Activated CD8-positive, alpha-beta T cell treated with anti-CD3 and anti-CD28 coated beads, Interleukin-2, amount 10 ng/mL, durations not matched to agents 7 days and 5 days (primary cell): Measurements from ENCODE around the gene ERVMER34-1. TPM values are rescaled to one million over a fixed set of nuclear protein-coding genes. Genes with fewer than 3 reads are reported as not detected.
A peak's percentile ranks its signal among the peaks of the same experiment; 100 is the strongest.

Experiments
- ATAC-seq: fragments of 150-1000 bp; cut with Tn5 transposase; one replicate; pipeline ENCODE4 v1.10.0; 2021; ENCODE audit warnings: moderate library complexity
- CTCF ChIA-PET: fragments of 350-600 bp; sonication (Branson Sonifier 250); formaldehyde crosslinking; loops from one replicate; lab custom pipeline; 2021; ENCODE audit warnings: antibody characterized with exemption; lab: Charles Lee
- POLR2A ChIA-PET: fragments of 350-600 bp; sonication (Branson Sonifier 250); formaldehyde crosslinking; loops from one replicate; lab custom pipeline; 2021; ENCODE audit warnings: antibody characterized with exemption; lab: Charles Lee
- DNase-seq: peaks from one replicate; pipeline ENCODE4 v3.0.0-alpha.2; 2020
- H3K27ac Mint-ChIP-seq: one replicate; pipeline ENCODE4 v1.8.0; 2021; ENCODE audit warnings: mild to moderate bottlenecking, mixed read lengths
- H3K27me3 Mint-ChIP-seq: one replicate; pipeline ENCODE4 v1.8.0; 2021; ENCODE audit warnings: low read depth, mixed read lengths
- H3K36me3 Mint-ChIP-seq: one replicate; pipeline ENCODE4 v1.8.0; 2021; ENCODE audit warnings: low read depth, mixed read lengths
- H3K4me1 Mint-ChIP-seq: one replicate; pipeline ENCODE4 v1.8.0; 2021; ENCODE audit warnings: low read depth, mixed read lengths
- H3K4me3 Mint-ChIP-seq: one replicate; pipeline ENCODE4 v1.8.0; 2021; ENCODE audit warnings: mild to moderate bottlenecking, mixed read lengths
- H3K9me3 Mint-ChIP-seq: one replicate; pipeline ENCODE4 v1.8.0; 2022; ENCODE audit warnings: mixed read lengths; ENCODE audit not compliant: insufficient read depth
- total RNA-seq, 2 experiments: library from RNA; stranded (reverse); gene quantifications; one replicate each; pipeline ENCODE4 v1.2.3, GENCODE V29; 2021

Gene ERVMER34-1
- total RNA-seq, 2 experiments from 2014 or later = not detected

- Mint-ChIP-seq H3K27ac (no peak overlapping the region), H3K4me3 (peak overlapping the region; percentile 48), H3K27me3 (peaks cover 46% of the 10 kb centered on the region), H3K36me3 (no peaks in the 10 kb centered on the region), H3K4me1 (peaks cover 7% of the 10 kb centered on the region), H3K9me3 (no peaks in the 10 kb centered on the region)
- DNase-seq (no peak), ATAC-seq (no peak)
- CTCF ChIA-PET = no interaction called here
- POLR2A ChIA-PET = no interaction called here
Observed at GRCh38 chr4:52751487-52751911, 274 bp upstream of the ERVMER34-1 start.

GRCh38 chr4:52750213-52750612 is 1.0 kb downstream of the ERVMER34-1 start:
- Mint-ChIP-seq H3K36me3 (no peaks in the 10 kb centered on the region), H3K4me3 (no peak overlapping the region), H3K4me1 (peaks cover 7% of the 10 kb centered on the region), H3K9me3 (no peaks in the 10 kb centered on the region), H3K27ac (no peak overlapping the region), H3K27me3 (peaks cover 46% of the 10 kb centered on the region)
- ATAC-seq = no peak
- CTCF ChIA-PET = interaction anchor here (1.3 kb wide), 1 partner anchor 38 kb away, joined by 4 read pairs; no protein-coding TSS in a partner anchor
- DNase-seq = no peak
- POLR2A ChIA-PET = interaction anchor here (0.6 kb wide), 1 partner anchor 730 kb away, joined by 3 read pairs; no protein-coding TSS in a partner anchor

DNA sequence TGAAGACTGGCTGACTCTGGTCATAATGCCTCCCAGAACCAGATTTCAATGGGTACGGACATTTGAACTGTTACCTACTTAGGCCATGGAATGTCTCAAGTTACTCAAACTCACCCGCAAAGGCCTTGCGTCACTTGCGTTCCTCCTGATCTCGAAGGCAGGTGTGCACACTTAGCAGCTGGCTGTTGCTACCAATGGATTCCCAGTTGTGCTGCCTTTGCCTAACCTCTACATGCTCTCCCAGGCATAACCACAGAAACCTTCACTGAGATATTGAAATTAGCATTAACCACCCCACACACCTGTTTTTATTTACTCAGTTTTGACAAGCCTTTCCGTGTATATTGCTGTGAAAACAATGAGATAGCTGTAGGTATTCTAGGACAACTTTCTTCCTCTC is 2.8 kb downstream of the ERVMER34-1 start:
- ChIA-PET CTCF (interaction anchor here (1.6 kb wide), 1 partner anchor 41 kb away, joined by 3 read pairs; no protein-coding TSS in a partner anchor), POLR2A (no interaction called here)
- no peak for DNase-seq
- no peak overlapping the region for H3K4me3 Mint-ChIP-seq
- H3K27me3 Mint-ChIP-seq = peaks cover 41% of the 10 kb centered on the region
- no peaks in the 10 kb centered on the region for H3K36me3 Mint-ChIP-seq
- H3K4me1 Mint-ChIP-seq = peaks cover 7% of the 10 kb centered on the region
- no peak for ATAC-seq
- no peaks in the 10 kb centered on the region for H3K9me3 Mint-ChIP-seq
- no peak overlapping the region for H3K27ac Mint-ChIP-seq

DNA sequence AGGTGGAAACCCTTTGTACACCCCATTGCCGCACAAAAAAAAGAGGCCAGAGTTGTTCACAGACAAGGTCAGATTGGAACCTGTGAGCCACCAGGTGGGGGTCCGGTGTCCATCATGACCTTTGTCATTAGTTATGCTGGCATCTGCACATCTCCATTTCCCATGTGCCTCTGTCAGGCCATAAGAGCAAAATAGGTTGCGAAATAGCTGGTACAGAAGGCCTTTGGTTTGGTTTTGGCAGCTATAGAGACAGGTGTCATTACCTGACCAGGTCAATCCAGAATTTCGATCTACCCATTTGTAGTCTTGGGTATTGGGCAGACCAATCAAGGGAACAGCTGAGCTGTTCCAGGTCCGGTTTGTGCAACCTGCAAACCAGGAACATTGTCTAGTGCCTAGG is 6.6 kb downstream of the ERVMER34-1 start:
- no peaks in the 10 kb centered on the region for H3K4me1 Mint-ChIP-seq
- peaks cover 14% of the 10 kb centered on the region for H3K27me3 Mint-ChIP-seq
- DNase-seq (no peak), ATAC-seq (no peak)
- POLR2A ChIA-PET = no interaction called here
- CTCF ChIA-PET = no interaction called here
- no peak overlapping the region for H3K4me3 Mint-ChIP-seq
- no peak overlapping the region for H3K27ac Mint-ChIP-seq
- no peaks in the 10 kb centered on the region for H3K36me3 Mint-ChIP-seq
- H3K9me3 Mint-ChIP-seq = no peaks in the 10 kb centered on the region

DNA sequence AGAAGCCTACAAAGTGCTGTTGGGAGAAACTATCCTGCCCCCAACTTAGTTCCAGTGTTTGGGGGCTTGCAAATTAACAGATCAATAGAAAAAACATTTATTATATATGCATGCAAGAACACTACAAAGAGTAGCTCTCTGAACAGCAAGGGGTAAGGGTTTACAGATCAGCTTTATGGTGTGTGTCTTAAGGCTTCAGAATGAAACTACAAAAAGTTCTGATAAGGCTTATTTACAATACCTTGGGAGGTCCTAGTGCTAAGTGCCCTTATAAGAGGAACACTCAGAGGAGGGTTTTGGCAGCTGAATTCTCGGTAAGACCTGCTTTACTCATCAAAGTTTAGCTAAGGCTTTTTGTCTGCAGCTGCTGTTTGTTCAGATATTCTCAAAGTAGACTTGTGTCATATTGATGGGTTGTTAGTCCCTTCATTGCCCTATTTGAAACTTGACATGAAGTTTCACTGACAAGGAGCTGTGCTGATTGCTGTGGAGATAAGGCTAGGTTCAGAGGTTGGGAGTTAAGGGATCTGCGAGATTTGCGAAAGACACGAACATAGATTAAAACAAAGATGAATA is 7.7 kb downstream of the ERVMER34-1 start:
- POLR2A ChIA-PET = no interaction called here
- Mint-ChIP-seq H3K36me3 (no peaks in the 10 kb centered on the region), H3K9me3 (no peaks in the 10 kb centered on the region), H3K4me3 (no peak overlapping the region), H3K27ac (no peak overlapping the region), H3K4me1 (no peaks in the 10 kb centered on the region), H3K27me3 (peaks cover 13% of the 10 kb centered on the region)
- no peak for ATAC-seq
- no peak for DNase-seq
- CTCF ChIA-PET = no interaction called here

DNA sequence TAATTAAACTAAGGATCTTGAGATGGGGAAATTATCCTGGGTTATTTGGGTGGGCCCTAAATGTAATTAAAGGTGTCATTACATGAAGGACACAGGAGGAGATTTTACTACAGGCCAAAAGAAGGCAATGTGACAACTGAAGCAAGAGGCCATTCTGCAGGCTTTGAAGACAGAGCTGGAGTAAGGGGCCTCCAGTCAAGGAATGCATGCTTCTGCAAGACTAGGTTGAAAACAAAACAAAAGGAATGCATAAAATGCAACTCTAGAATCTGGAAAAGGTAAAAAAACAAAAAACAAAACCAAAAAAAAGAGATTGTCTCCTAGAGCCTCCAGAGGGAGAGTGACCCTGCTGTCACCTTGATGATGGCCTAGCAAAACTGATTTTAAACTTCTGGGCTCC is 21.6 kb downstream of the ERVMER34-1 start:
- H3K36me3 Mint-ChIP-seq = no peaks in the 10 kb centered on the region
- peaks cover 2% of the 10 kb centered on the region for H3K27me3 Mint-ChIP-seq
- no peak for DNase-seq
- no peak overlapping the region for H3K4me3 Mint-ChIP-seq
- H3K27ac Mint-ChIP-seq = no peak overlapping the region
- ChIA-PET POLR2A (no interaction called here), CTCF (no interaction called here)
- no peak for ATAC-seq
- H3K4me1 Mint-ChIP-seq = no peaks in the 10 kb centered on the region
- H3K9me3 Mint-ChIP-seq = no peaks in the 10 kb centered on the region

DNA sequence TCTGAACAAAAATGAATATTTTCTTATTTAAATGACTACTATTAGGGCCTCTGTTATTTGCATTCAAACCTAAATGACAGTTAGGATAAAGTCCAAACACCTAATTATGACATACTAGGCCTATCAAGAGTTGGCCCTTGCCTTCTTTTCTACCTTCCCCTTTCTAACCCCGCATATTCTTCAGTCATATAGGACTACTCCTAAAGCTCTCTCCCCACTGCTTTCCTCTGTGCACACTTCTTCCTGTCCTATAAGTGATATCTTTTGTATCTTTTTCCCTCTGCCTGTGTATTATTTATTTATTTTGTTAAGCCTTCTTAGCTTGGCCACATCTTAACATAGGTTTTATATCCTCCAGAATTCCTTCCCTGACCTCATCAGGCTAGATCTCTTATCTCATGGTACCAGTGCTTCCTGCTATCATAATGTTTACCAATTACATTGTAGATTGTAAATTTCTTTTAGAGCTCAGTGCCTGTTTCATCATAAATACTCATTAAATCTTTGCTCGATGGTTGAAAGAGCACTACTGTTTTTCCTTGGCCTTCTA is 22.5 kb downstream of the ERVMER34-1 start:
- ATAC-seq (no peak), DNase-seq (no peak)
- no peak overlapping the region for H3K4me3 Mint-ChIP-seq
- H3K9me3 Mint-ChIP-seq = no peaks in the 10 kb centered on the region
- ChIA-PET CTCF (no interaction called here), POLR2A (no interaction called here)
- no peaks in the 10 kb centered on the region for H3K4me1 Mint-ChIP-seq
- H3K36me3 Mint-ChIP-seq = no peaks in the 10 kb centered on the region
- H3K27ac Mint-ChIP-seq = no peak overlapping the region
- peaks cover 2% of the 10 kb centered on the region for H3K27me3 Mint-ChIP-seq

- Mint-ChIP-seq H3K4me3 (no peak overlapping the region), H3K27ac (no peak overlapping the region), H3K27me3 (peaks cover 2% of the 10 kb centered on the region), H3K36me3 (no peaks in the 10 kb centered on the region), H3K4me1 (peaks cover 4% of the 10 kb centered on the region), H3K9me3 (no peaks in the 10 kb centered on the region)
- ChIA-PET POLR2A (interaction anchor here (2.8 kb wide), 1 partner anchor 15 kb away, joined by 15 read pairs; no protein-coding TSS in a partner anchor), CTCF (interaction anchor here (1.1 kb wide), 1 partner anchor 15 kb away, joined by 4 read pairs; no protein-coding TSS in a partner anchor)
- no peak for DNase-seq
- ATAC-seq = no peak
Observed at GRCh38 chr4:52726826-52727580, 24.2 kb downstream of the ERVMER34-1 start.

DNA sequence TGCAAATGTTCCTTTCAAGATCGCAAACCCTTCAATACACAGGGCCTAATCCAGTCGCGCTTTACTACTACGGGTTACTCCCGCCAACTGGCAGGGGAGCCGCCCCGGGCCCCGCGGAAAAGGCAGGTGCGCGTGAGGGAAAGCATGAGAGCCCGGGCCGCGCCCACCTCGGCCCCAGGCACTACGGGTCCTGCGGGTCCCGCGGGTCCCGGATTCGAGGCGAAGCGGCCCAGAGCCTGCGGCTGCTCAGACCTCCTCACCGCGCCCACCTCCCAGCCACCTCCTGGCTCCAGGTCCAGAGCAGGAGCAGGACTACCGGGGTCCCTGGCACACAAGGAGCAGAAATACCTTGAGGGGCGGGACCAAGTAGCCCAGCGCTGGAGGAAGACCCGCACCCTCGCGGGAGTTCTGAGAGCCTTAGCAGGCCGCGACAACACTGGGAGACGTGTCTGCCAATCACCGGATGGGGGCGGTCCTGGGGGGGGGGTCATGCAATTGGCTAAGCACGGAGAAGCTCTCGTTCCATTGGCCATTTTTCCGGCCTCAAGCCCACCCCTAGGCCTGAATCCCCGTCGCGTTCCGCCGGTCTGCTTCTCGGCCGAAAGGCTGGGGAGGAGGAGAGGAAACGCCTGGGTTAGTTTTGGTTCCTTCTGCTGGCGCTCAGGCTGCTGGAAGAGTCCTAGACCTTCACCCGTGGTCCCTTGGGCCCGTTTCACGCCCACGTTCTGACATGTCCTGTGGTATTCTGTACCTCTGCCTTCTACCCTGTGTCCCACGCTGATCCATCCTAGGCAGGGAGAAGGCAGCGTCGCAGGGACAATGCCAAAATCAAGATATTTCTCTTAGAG is 29.0 kb downstream of the ERVMER34-1 start:
- DNase-seq = peak; percentile 94
- POLR2A ChIA-PET = interaction anchor here (0.6 to 4.8 kb wide), 3 partner anchors 10 to 221 kb away, joined by 3 to 80 read pairs (median 3); no protein-coding TSS in a partner anchor

GRCh38 chr4:52718123-52718522 is 33.1 kb downstream of the ERVMER34-1 start:
- ChIA-PET POLR2A (no interaction called here), CTCF (no interaction called here)
- no peak for DNase-seq
- H3K27ac Mint-ChIP-seq = no peak overlapping the region
- H3K9me3 Mint-ChIP-seq = no peaks in the 10 kb centered on the region
- peaks cover 40% of the 10 kb centered on the region for H3K4me1 Mint-ChIP-seq
- no peaks in the 10 kb centered on the region for H3K27me3 Mint-ChIP-seq
- ATAC-seq = no peak
- peaks cover 63% of the 10 kb centered on the region for H3K36me3 Mint-ChIP-seq
- H3K4me3 Mint-ChIP-seq = no peak overlapping the region

More for the DNA sequence above, 29.0 kb downstream of the ERVMER34-1 start:
- CTCF ChIA-PET = interaction anchor here (1.0 to 1.3 kb wide), 3 partner anchors 9 to 261 kb away, joined by 3 to 4 read pairs (median 4); no protein-coding TSS in a partner anchor
- peak overlapping the region; percentile 81 for H3K27ac Mint-ChIP-seq
- peaks cover 13% of the 10 kb centered on the region for H3K4me1 Mint-ChIP-seq
- H3K36me3 Mint-ChIP-seq = peaks cover 25% of the 10 kb centered on the region
- peak; percentile 99 for ATAC-seq
- H3K4me3 Mint-ChIP-seq = peak overlapping the region; percentile 82
- H3K27me3 Mint-ChIP-seq = peaks cover 2% of the 10 kb centered on the region
- H3K9me3 Mint-ChIP-seq = no peaks in the 10 kb centered on the region

GRCh38 chr4:52716364-52717151 is 34.7 kb downstream of the ERVMER34-1 start:
- H3K27ac Mint-ChIP-seq = no peak overlapping the region
- H3K4me3 Mint-ChIP-seq = no peak overlapping the region
- H3K9me3 Mint-ChIP-seq = no peaks in the 10 kb centered on the region
- no peaks in the 10 kb centered on the region for H3K27me3 Mint-ChIP-seq
- peaks cover 65% of the 10 kb centered on the region for H3K36me3 Mint-ChIP-seq
- peaks cover 40% of the 10 kb centered on the region for H3K4me1 Mint-ChIP-seq
- no peak for DNase-seq
- ChIA-PET POLR2A (no interaction called here), CTCF (no interaction called here)
- ATAC-seq = no peak
